A673 (cell line): ENCODE measurements around the gene TNS3.

Experiments used
- EZH2 ChIP-seq: fragments of 200-600 bp; sonication (generic); IDR thresholded peaks from 2 replicates; pipeline ENCODE4 v1.6.1; 2017; ENCODE audit warnings: borderline replicate concordance, low read depth, mild to moderate bottlenecking, mixed read lengths, antibody characterized with exemption, low read length; ENCODE audit not compliant: poor library complexity, severe bottlenecking
- TF ChIP-seq, protein P1 (sequence below): fragments of 300-800, 200-600 bp; sonication (generic); conservative IDR thresholded peaks from 2 replicates; pipeline ENCODE4 v1.5.1; 2017; ENCODE audit warnings: low read depth, mild to moderate bottlenecking, antibody characterized with exemption, low read length, moderate library complexity, mixed read lengths

- TF ChIP-seq, protein P1, sequence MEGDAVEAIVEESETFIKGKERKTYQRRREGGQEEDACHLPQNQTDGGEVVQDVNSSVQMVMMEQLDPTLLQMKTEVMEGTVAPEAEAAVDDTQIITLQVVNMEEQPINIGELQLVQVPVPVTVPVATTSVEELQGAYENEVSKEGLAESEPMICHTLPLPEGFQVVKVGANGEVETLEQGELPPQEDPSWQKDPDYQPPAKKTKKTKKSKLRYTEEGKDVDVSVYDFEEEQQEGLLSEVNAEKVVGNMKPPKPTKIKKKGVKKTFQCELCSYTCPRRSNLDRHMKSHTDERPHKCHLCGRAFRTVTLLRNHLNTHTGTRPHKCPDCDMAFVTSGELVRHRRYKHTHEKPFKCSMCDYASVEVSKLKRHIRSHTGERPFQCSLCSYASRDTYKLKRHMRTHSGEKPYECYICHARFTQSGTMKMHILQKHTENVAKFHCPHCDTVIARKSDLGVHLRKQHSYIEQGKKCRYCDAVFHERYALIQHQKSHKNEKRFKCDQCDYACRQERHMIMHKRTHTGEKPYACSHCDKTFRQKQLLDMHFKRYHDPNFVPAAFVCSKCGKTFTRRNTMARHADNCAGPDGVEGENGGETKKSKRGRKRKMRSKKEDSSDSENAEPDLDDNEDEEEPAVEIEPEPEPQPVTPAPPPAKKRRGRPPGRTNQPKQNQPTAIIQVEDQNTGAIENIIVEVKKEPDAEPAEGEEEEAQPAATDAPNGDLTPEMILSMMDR, result no peak
- no peak for TF ChIP-seq EZH2
Observed at GRCh38 chr7:47458486-47458885, 123.4 kb downstream of the TNS3 start.
